NCI-H2171 (cell line): ENCODE results near the gene THAP5.
"Not testable (repeated sequence)": the region's sequence is repeated elsewhere in the genome, so short reads cannot be mapped to it uniquely, and the experiment has no call there.

ENCODE experiments used
- DNase-seq: peaks from one replicate; lab custom pipeline; 2025; lab: John Stamatoyannopoulos, UW

The THAP5 gene

GRCh38 chr7:108584211-108584610 lies 14.7 kb upstream of the THAP5 start:
- DNase-seq: no peak

GRCh38 chr7:108581655-108582491 lies 12.4 kb upstream of the THAP5 start:
- no peak for DNase-seq

GRCh38 chr7:108580298-108580697 lies 10.8 kb upstream of the THAP5 start:
- DNase-seq: no peak

GRCh38 chr7:108578937-108579336 lies 9.4 kb upstream of the THAP5 start:
- DNase-seq: no peak

GRCh38 chr7:108576116-108576515 lies 6.6 kb upstream of the THAP5 start:
- no peak for DNase-seq

GRCh38 chr7:108575156-108575555 lies 5.7 kb upstream of the THAP5 start:
- DNase-seq: no peak

GRCh38 chr7:108572480-108572879 lies 3.0 kb upstream of the THAP5 start:
- DNase-seq: no peak

- DNase-seq: peak; percentile 21
These were observed 745 bp upstream of the THAP5 start for GRCh38 chr7:108570146-108570755.

GRCh38 chr7:108568801-108569380 lies 615 bp downstream of the THAP5 start:
- DNase-seq: peak; percentile 34

- no peak for DNase-seq
These were observed 3.5 kb downstream of the THAP5 start for GRCh38 chr7:108565987-108566386.

- no peak for DNase-seq
These were observed 8.4 kb downstream of the THAP5 start for GRCh38 chr7:108561047-108561619.

- DNase-seq: no peak
These were observed 10.3 kb downstream of the THAP5 start for GRCh38 chr7:108559253-108559652.

GRCh38 chr7:108557617-108558016 lies 11.9 kb downstream of the THAP5 start:
- no peak for DNase-seq

GRCh38 chr7:108557191-108557590 lies 12.3 kb downstream of the THAP5 start:
- DNase-seq: no peak

GRCh38 chr7:108556665-108557064 lies 12.8 kb downstream of the THAP5 start:
- not testable (repeated sequence) for DNase-seq

- not testable (repeated sequence) for DNase-seq
These were observed 21.2 kb downstream of the THAP5 start for GRCh38 chr7:108548141-108548896.

- DNase-seq: no peak
These were observed 28.0 kb downstream of the THAP5 start for GRCh38 chr7:108541478-108541877.

GRCh38 chr7:108538685-108539084 lies 30.8 kb downstream of the THAP5 start:
- DNase-seq: not testable (repeated sequence)

GRCh38 chr7:108538236-108538635 lies 31.3 kb downstream of the THAP5 start:
- DNase-seq: not testable (repeated sequence)

- no peak for DNase-seq
These were observed 32.3 kb downstream of the THAP5 start for GRCh38 chr7:108537229-108537628.

GRCh38 chr7:108535744-108536143 lies 33.8 kb downstream of the THAP5 start:
- no peak for DNase-seq

- no peak for DNase-seq
These were observed 34.2 kb downstream of the THAP5 start for GRCh38 chr7:108535257-108535656.
